Hepatocyte (in vitro differentiated cells): ENCODE results near the gene LSS. TPM values are rescaled to one million over a fixed set of nuclear protein-coding genes. Genes with fewer than 3 reads are reported as not detected.

Experiments used
- DNase-seq: peaks from one replicate; pipeline ENCODE4 v3.0.0-alpha.2; 2016; ENCODE audit warnings: low spot score
- H2AFZ ChIP-seq: fragments of 200-600 bp; sonication (generic); 2 replicates; pipeline ENCODE4 v1.6.0; 2016; ENCODE audit warnings: antibody characterized with exemption, mild to moderate bottlenecking
- H3K27ac ChIP-seq: fragments of 200-600 bp; sonication (generic); 2 replicates; pipeline ENCODE4 v1.5.1; 2016; ENCODE audit warnings: mild to moderate bottlenecking
- H3K27me3 ChIP-seq: fragments of 200-600 bp; sonication (generic); 2 replicates; pipeline ENCODE4 v1.6.1; 2016
- H3K36me3 ChIP-seq: fragments of 200-600 bp; sonication (generic); replicated peaks from 2 replicates; pipeline ENCODE4 v1.5.1; 2016; ENCODE audit warnings: low read depth; ENCODE audit not compliant: insufficient read depth
- H3K4me1 ChIP-seq: fragments of 200-600 bp; sonication (generic); 2 replicates; pipeline ENCODE4 v1.5.1; 2016; ENCODE audit warnings: mild to moderate bottlenecking, moderate library complexity; ENCODE audit not compliant: insufficient read depth
- H3K4me2 ChIP-seq: fragments of 200-600 bp; sonication (generic); 2 replicates; pipeline ENCODE4 v1.6.0; 2016
- H3K4me3 ChIP-seq: fragments of 200-600 bp; sonication (generic); 2 replicates; pipeline ENCODE4 v1.5.1; 2016; ENCODE audit warnings: mild to moderate bottlenecking
- H3K79me2 ChIP-seq: fragments of 200-600 bp; sonication (generic); 2 replicates; pipeline ENCODE4 v1.6.0; 2017; ENCODE audit warnings: mild to moderate bottlenecking
- H3K9me2 ChIP-seq: fragments of 200-600 bp; sonication (generic); replicated peaks from 2 replicates; pipeline ENCODE4 v1.6.0; 2017; ENCODE audit warnings: mild to moderate bottlenecking; ENCODE audit not compliant: insufficient read depth
- H3K9me3 ChIP-seq: fragments of 200-600 bp; sonication (generic); 2 replicates; pipeline ENCODE4 v1.5.1; 2016; ENCODE audit warnings: low read depth, mild to moderate bottlenecking
- H4K20me1 ChIP-seq: fragments of 200-600 bp; sonication (generic); 2 replicates; pipeline ENCODE4 v1.6.0; 2016; ENCODE audit warnings: mild to moderate bottlenecking; ENCODE audit not compliant: insufficient read depth, poor library complexity, severe bottlenecking
- CTCF ChIP-seq: fragments of 200-600 bp; sonication (generic); IDR thresholded peaks from 2 replicates; pipeline ENCODE4 v1.5.1; 2016; ENCODE audit warnings: antibody characterized with exemption, mild to moderate bottlenecking; ENCODE audit not compliant: poor library complexity
- EZH2 ChIP-seq: fragments of 200-600 bp; sonication (generic); IDR thresholded peaks from 2 replicates; pipeline ENCODE4 v1.6.1; 2016; ENCODE audit warnings: antibody characterized with exemption, mild to moderate bottlenecking, borderline replicate concordance
- EZH2phosphoT487 ChIP-seq: fragments of 200-600 bp; sonication (generic); IDR thresholded peaks from one replicate; pipeline ENCODE4 v1.6.1; 2018; ENCODE audit warnings: antibody characterized with exemption, mild to moderate bottlenecking, low read depth, moderate library complexity; ENCODE audit not compliant: unreplicated experiment, severe bottlenecking
- WGBS: methylation state at CpG from one replicate; pipeline ENCODE4 v1.1.6; 2016; ENCODE audit warnings: low lambda C conversion rate; ENCODE audit errors: missing lambda C conversion rate; 5-methylcytosine and 5-hydroxymethylcytosine counted together
- polyA plus RNA-seq: library from polyadenylated mRNA; unstranded; fragments of >200 nt; fragmentation: Nextera tagmentation; extraction: Ambion mirVana; gene quantifications from 2 replicates; pipeline ENCODE4 v1.2.1, GENCODE V29; 2016
- total RNA-seq: library from RNA; depleted of rRNA; stranded (reverse); fragments of >200 nt; gene quantifications from 2 replicates; pipeline ENCODE4 v1.2.3, GENCODE V29; 2014

Gene LSS
- total and polyA plus RNA-seq, 2 experiments from 2014 or later: 131 to 146 TPM

GRCh38 chr21:46218906-46219590, 9.5 kb downstream of the LSS start:
- Histone ChIP-seq H3K4me2 (no peak overlapping the region), H3K4me1 (peaks cover under 1% of the 10 kb centered on the region), H3K9me2 (no peaks in the 10 kb centered on the region), H3K36me3 (no peaks in the 10 kb centered on the region), H2AFZ (no peak overlapping the region), H3K9me3 (no peaks in the 10 kb centered on the region), H3K4me3 (no peak overlapping the region), H3K27me3 (no peaks in the 10 kb centered on the region), H4K20me1 (peaks cover 43% of the 10 kb centered on the region), H3K79me2 (peaks cover 48% of the 10 kb centered on the region), H3K27ac (no peak overlapping the region)
- no peak for DNase-seq
- WGBS: 89% methylated on average over 15 of the region's 16 CpGs
- TF ChIP-seq EZH2phosphoT487 (no peak), CTCF (no peak), EZH2 (no peak)

GRCh38 chr21:46217511-46218196, 10.9 kb downstream of the LSS start:
- no peak overlapping the region for H3K4me2 ChIP-seq
- H3K79me2 ChIP-seq: peaks cover 34% of the 10 kb centered on the region
- H3K27ac ChIP-seq: no peak overlapping the region
- TF ChIP-seq EZH2: no peak
- no peak for TF ChIP-seq EZH2phosphoT487
- TF ChIP-seq CTCF: no peak
- no peak for DNase-seq
- H3K9me3 ChIP-seq: no peaks in the 10 kb centered on the region
- no peaks in the 10 kb centered on the region for H3K36me3 ChIP-seq
- H3K9me2 ChIP-seq: no peaks in the 10 kb centered on the region
- H2AFZ ChIP-seq: no peak overlapping the region
- no peaks in the 10 kb centered on the region for H3K27me3 ChIP-seq
- peaks cover 33% of the 10 kb centered on the region for H4K20me1 ChIP-seq
- WGBS: 93% methylated on average over 20 of the region's 22 CpGs
- H3K4me1 ChIP-seq: peaks cover 6% of the 10 kb centered on the region
- H3K4me3 ChIP-seq: no peak overlapping the region

- Histone ChIP-seq H3K4me2 (no peak overlapping the region), H3K27me3 (no peaks in the 10 kb centered on the region), H3K9me2 (no peaks in the 10 kb centered on the region), H2AFZ (no peak overlapping the region), H4K20me1 (peaks cover 20% of the 10 kb centered on the region), H3K4me3 (no peak overlapping the region), H3K79me2 (peaks cover 19% of the 10 kb centered on the region), H3K36me3 (no peaks in the 10 kb centered on the region), H3K4me1 (peaks cover 6% of the 10 kb centered on the region), H3K27ac (no peak overlapping the region), H3K9me3 (no peaks in the 10 kb centered on the region)
- no peak for DNase-seq
- 97% methylated on average over 16 of the region's 16 CpGs for WGBS
- TF ChIP-seq CTCF (no peak), EZH2phosphoT487 (no peak), EZH2 (no peak)
Measured at GRCh38 chr21:46216132-46216747, 12.3 kb downstream of the LSS start.
